HepG2 (cell line): ENCODE data around the gene PFN1. TPM values are rescaled to one million over a fixed set of nuclear protein-coding genes. Genes with fewer than 3 reads are reported as not detected.

ENCODE experiments used
- AKAP8 ChIP-seq: sonication (generic); formaldehyde crosslinking; IDR thresholded peaks from 2 replicates; pipeline ENCODE4 v1.5.1; 2020; ENCODE audit warnings: mild to moderate bottlenecking, missing genetic modification reagents
- CHCHD3 ChIP-seq: sonication (generic); formaldehyde crosslinking; IDR thresholded peaks from 2 replicates; pipeline ENCODE4 v1.8.0; 2022; ENCODE audit warnings: mild to moderate bottlenecking, missing genetic modification reagents, moderate library complexity
- ETV6 ChIP-seq: sonication (generic); formaldehyde crosslinking; conservative IDR thresholded peaks from 2 replicates; pipeline ENCODE4 v1.4.0; 2020; ENCODE audit warnings: missing genetic modification reagents
- HMGA1 ChIP-seq: sonication (generic); formaldehyde crosslinking; conservative IDR thresholded peaks from 2 replicates; pipeline ENCODE4 v1.4.0; 2020; ENCODE audit warnings: missing genetic modification reagents
- IKZF1 ChIP-seq: fragments of 450-650 bp; IDR thresholded peaks from 2 replicates; pipeline ENCODE4 v1.7.1; 2016
- ISL2 ChIP-seq: sonication (generic); formaldehyde crosslinking; IDR thresholded peaks from 2 replicates; pipeline ENCODE4 v1.5.0; 2020; ENCODE audit warnings: missing genetic modification reagents
- KMT2A ChIP-seq: sonication (generic); formaldehyde crosslinking; IDR thresholded peaks from 2 replicates; pipeline ENCODE4 v1.4.0; 2020; ENCODE audit warnings: missing genetic modification reagents
- MAFK ChIP-seq, 2 experiments: IDR thresholded peaks in 1 of 2; conservative IDR thresholded peaks in 1 of 2; 2 replicates each; pipeline ENCODE4 v1.6.1; 2011; ENCODE audit warnings: improper control_type of control experiment in 2 of 2, low read length in 2 of 2
- MED13 ChIP-seq: sonication (generic); formaldehyde crosslinking; IDR thresholded peaks from 2 replicates; pipeline ENCODE4 v1.5.0; 2020; ENCODE audit warnings: missing genetic modification reagents
- MLLT10 ChIP-seq: sonication (generic); formaldehyde crosslinking; IDR thresholded peaks from 2 replicates; pipeline ENCODE4 v1.4.0; 2020; ENCODE audit warnings: missing genetic modification reagents
- NFKBIZ ChIP-seq: IDR thresholded peaks from 2 replicates; pipeline ENCODE4 v1.6.1; 2018; ENCODE audit warnings: missing genetic modification reagents, missing compliant biosample characterization
- SETDB1 ChIP-seq: sonication (generic); formaldehyde crosslinking; IDR thresholded peaks from 2 replicates; pipeline ENCODE4 v1.5.1; 2020; ENCODE audit warnings: missing genetic modification reagents, mild to moderate bottlenecking, borderline replicate concordance
- SRSF9 ChIP-seq: fragments of 200-400 bp; formaldehyde crosslinking; IDR thresholded peaks from 2 replicates; pipeline ENCODE4 v1.6.1; 2018; ENCODE audit warnings: borderline replicate concordance, mild to moderate bottlenecking, low read depth, low read length; ENCODE audit not compliant: insufficient read depth, poor library complexity, severe bottlenecking
- TAF1 ChIP-seq: sonication (generic); formaldehyde crosslinking; IDR thresholded peaks from 2 replicates; pipeline ENCODE4 v1.4.0; 2020; ENCODE audit warnings: missing genetic modification reagents
- ZNF225 ChIP-seq: sonication (generic); formaldehyde crosslinking; IDR thresholded peaks from 2 replicates; pipeline ENCODE4 v1.4.0; 2020; ENCODE audit warnings: mild to moderate bottlenecking, missing genetic modification reagents
- ZNF230 ChIP-seq: sonication (generic); formaldehyde crosslinking; IDR thresholded peaks from 2 replicates; pipeline ENCODE4 v1.4.0; 2020; ENCODE audit warnings: mild to moderate bottlenecking, missing genetic modification reagents
- ZNF235 ChIP-seq: sonication (generic); formaldehyde crosslinking; IDR thresholded peaks from 2 replicates; pipeline ENCODE4 v1.8.1; 2023; ENCODE audit warnings: mild to moderate bottlenecking, missing genetic modification reagents, borderline replicate concordance
- ZNF569 ChIP-seq: sonication (generic); formaldehyde crosslinking; IDR thresholded peaks from 2 replicates; pipeline ENCODE4 v1.5.0; 2020; ENCODE audit warnings: mild to moderate bottlenecking, missing genetic modification reagents, moderate library complexity, borderline replicate concordance
- ZNF570 ChIP-seq: sonication (generic); formaldehyde crosslinking; IDR thresholded peaks from 2 replicates; pipeline ENCODE4 v1.4.0; 2020; ENCODE audit warnings: mild to moderate bottlenecking, missing genetic modification reagents, borderline replicate concordance
- polyA plus RNA-seq, 8 experiments: library from polyadenylated mRNA; depleted of rRNA in 3 of 8; stranded (reverse) in 7 of 8; unstranded in 1 of 8; fragments of >200 nt; fragmentation: Illumina TruSeq in 4 of 8; extraction: Trizol in 4 of 8; gene quantifications; 2 replicates each; pipeline versions ENCODE4 v1.2.1 to v1.2.3, GENCODE V29; 2011 to 2016; ENCODE audit warnings: low read depth in 4 of 8, missing spikeins in 1 of 8, mixed read lengths in 1 of 8; ENCODE audit not compliant: insufficient read depth in 1 of 8
- total RNA-seq, 5 experiments: library from RNA; depleted of rRNA; stranded (reverse); fragments of >200 nt; fragmentation: Illumina TruSeq; extraction: Trizol; gene quantifications; 2 replicates each; pipeline ENCODE4 v1.2.3, GENCODE V29; 2016; ENCODE audit warnings: low read depth in 1 of 5
- TF ChIP-seq, protein P1 (sequence below): sonication (generic); formaldehyde crosslinking; IDR thresholded peaks from 2 replicates; pipeline ENCODE4 v1.4.0; 2020; ENCODE audit warnings: missing genetic modification reagents; ENCODE audit errors: not compliant biosample characterization
- TF ChIP-seq, protein P2 (sequence below): sonication (generic); formaldehyde crosslinking; IDR thresholded peaks from 2 replicates; pipeline ENCODE4 v1.5.1; 2020; ENCODE audit warnings: missing genetic modification reagents, mild to moderate bottlenecking, borderline replicate concordance
- TF ChIP-seq, protein P3 (sequence below): sonication (generic); formaldehyde crosslinking; IDR thresholded peaks from 2 replicates; pipeline ENCODE4 v1.4.0; 2020; ENCODE audit warnings: missing genetic modification reagents, borderline replicate concordance
- TF ChIP-seq, protein P4 (sequence below): sonication (generic); formaldehyde crosslinking; IDR thresholded peaks from 2 replicates; pipeline ENCODE4 v1.5.0; 2020; ENCODE audit warnings: mild to moderate bottlenecking, missing genetic modification reagents

The PFN1 gene
- total and polyA plus RNA-seq, 2 of the 13 experiments (the other 11 are each of a cell fraction or from before 2014, with no cell fraction given): 494 to 613 TPM

DNA sequence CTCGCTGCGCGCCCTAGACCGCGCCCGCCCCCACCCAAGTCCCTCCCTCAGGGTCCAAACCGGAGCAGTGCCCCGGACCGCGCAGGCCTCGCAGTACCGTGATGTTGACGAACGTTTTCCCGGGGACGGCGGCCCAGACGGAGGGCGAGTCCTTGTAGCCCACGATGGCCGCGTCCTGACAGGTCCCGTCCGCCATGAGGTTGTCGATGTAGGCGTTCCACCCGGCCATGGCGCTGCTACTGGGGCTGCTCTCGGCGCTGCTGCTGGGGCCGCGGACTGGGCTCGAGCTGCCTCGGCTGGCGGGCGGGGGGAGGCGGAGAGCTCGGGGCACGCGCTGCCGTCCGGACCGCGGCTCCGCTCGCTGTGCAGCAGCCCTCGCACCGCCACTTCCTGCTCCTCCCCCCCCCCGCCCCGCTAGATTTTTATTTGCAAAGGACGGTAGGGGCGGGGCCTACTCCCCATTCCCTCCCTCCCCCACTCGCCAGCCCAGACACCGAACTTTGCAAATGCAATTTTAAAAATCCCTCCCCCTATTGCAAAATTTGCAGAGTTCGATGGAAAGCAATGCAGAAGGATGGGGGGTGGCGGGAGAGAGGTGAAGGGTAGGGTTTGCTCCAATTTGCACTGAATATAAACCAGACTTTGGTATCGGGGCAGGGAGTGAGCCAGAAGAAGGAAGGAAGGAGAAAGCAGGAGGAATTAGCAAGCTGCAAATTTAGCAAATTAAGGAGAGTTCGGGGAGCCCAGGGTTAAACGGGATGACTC, at the start of gene PFN1 (continued):
- TF ChIP-seq MAFK (conservative IDR thresholded peaks at IDR 0.05 in 1 of 2, IDR thresholded peaks at IDR 0.05 in 1 of 2; ENCODE audit: low read length in 2 of 2): no peak
- TF ChIP-seq NFKBIZ: no peak
- TF ChIP-seq SRSF9: no peak
- no peak for TF ChIP-seq ZNF570 (CRISPR knock-in tag)
- TF ChIP-seq SETDB1 (CRISPR knock-in tag): no peak
- peak; percentile 43; the same call in 1 of the 2 replicates for TF ChIP-seq KMT2A
- peak; percentile 81 for TF ChIP-seq TAF1 (CRISPR knock-in tag)
- peak; percentile 16; the same call in 1 of the 2 replicates for TF ChIP-seq ISL2
- TF ChIP-seq, protein P1, sequence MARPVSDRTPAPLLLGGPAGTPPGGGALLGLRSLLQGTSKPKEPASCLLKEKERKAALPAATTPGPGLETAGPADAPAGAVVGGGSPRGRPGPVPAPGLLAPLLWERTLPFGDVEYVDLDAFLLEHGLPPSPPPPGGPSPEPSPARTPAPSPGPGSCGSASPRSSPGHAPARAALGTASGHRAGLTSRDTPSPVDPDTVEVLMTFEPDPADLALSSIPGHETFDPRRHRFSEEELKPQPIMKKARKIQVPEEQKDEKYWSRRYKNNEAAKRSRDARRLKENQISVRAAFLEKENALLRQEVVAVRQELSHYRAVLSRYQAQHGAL (CRISPR knock-in tag): no peak
- no peak for TF ChIP-seq HMGA1 (CRISPR knock-in tag)
- TF ChIP-seq CHCHD3 (CRISPR knock-in tag): 0 out of 2 replicates have a peak, but pooled peaks have one; percentile 10
- TF ChIP-seq ETV6 (CRISPR knock-in tag): no peak
- TF ChIP-seq, protein P2, sequence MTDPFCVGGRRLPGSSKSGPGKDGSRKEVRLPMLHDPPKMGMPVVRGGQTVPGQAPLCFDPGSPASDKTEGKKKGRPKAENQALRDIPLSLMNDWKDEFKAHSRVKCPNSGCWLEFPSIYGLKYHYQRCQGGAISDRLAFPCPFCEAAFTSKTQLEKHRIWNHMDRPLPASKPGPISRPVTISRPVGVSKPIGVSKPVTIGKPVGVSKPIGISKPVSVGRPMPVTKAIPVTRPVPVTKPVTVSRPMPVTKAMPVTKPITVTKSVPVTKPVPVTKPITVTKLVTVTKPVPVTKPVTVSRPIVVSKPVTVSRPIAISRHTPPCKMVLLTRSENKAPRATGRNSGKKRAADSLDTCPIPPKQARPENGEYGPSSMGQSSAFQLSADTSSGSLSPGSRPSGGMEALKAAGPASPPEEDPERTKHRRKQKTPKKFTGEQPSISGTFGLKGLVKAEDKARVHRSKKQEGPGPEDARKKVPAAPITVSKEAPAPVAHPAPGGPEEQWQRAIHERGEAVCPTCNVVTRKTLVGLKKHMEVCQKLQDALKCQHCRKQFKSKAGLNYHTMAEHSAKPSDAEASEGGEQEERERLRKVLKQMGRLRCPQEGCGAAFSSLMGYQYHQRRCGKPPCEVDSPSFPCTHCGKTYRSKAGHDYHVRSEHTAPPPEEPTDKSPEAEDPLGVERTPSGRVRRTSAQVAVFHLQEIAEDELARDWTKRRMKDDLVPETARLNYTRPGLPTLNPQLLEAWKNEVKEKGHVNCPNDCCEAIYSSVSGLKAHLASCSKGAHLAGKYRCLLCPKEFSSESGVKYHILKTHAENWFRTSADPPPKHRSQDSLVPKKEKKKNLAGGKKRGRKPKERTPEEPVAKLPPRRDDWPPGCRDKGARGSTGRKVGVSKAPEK (CRISPR knock-in tag): no peak
- peak; percentile 28; the same call in 1 of the 2 replicates for TF ChIP-seq MED13 (CRISPR knock-in tag)
- TF ChIP-seq IKZF1: no peak
- TF ChIP-seq AKAP8 (CRISPR knock-in tag): peak; percentile 72; the same call in 1 of the 2 replicates
- TF ChIP-seq, protein P3, sequence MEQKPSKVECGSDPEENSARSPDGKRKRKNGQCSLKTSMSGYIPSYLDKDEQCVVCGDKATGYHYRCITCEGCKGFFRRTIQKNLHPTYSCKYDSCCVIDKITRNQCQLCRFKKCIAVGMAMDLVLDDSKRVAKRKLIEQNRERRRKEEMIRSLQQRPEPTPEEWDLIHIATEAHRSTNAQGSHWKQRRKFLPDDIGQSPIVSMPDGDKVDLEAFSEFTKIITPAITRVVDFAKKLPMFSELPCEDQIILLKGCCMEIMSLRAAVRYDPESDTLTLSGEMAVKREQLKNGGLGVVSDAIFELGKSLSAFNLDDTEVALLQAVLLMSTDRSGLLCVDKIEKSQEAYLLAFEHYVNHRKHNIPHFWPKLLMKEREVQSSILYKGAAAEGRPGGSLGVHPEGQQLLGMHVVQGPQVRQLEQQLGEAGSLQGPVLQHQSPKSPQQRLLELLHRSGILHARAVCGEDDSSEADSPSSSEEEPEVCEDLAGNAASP: no peak
- no peak for TF ChIP-seq ZNF230
- peak; percentile 47; the same call in 1 of the 2 replicates for TF ChIP-seq ZNF225 (CRISPR knock-in tag)
- TF ChIP-seq MLLT10 (CRISPR knock-in tag): no peak
- TF ChIP-seq ZNF235 (CRISPR knock-in tag): no peak
- no peak for TF ChIP-seq ZNF569 (CRISPR knock-in tag)
- TF ChIP-seq, protein P4, sequence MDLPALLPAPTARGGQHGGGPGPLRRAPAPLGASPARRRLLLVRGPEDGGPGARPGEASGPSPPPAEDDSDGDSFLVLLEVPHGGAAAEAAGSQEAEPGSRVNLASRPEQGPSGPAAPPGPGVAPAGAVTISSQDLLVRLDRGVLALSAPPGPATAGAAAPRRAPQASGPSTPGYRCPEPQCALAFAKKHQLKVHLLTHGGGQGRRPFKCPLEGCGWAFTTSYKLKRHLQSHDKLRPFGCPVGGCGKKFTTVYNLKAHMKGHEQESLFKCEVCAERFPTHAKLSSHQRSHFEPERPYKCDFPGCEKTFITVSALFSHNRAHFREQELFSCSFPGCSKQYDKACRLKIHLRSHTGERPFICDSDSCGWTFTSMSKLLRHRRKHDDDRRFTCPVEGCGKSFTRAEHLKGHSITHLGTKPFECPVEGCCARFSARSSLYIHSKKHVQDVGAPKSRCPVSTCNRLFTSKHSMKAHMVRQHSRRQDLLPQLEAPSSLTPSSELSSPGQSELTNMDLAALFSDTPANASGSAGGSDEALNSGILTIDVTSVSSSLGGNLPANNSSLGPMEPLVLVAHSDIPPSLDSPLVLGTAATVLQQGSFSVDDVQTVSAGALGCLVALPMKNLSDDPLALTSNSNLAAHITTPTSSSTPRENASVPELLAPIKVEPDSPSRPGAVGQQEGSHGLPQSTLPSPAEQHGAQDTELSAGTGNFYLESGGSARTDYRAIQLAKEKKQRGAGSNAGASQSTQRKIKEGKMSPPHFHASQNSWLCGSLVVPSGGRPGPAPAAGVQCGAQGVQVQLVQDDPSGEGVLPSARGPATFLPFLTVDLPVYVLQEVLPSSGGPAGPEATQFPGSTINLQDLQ (CRISPR knock-in tag): no peak
